ENCODE results near the gene NTM.

DNA sequence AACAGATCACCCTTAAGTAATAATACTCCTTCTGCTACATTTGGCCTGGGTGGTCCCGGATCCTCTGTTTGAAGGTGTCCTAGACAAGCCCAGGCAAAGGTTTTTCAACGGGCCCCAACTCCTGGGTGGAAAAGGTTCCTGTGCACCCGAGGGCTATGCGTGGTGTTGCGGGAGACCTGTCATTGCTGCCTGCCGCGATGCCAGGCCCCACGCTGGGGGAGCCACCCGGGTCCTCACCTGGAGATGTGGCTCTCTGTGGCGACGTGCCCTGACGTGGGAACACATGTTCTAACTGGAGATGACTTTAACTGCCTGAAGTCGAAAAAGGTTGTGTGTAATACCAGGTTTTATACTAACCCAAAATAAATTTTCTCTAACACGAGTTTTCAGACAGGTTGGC is 467.1 kb downstream of the NTM start:
- TF ChIP-seq POLR2A (IDR thresholded peaks at IDR 0.05; ENCODE audit: low read depth, low read length) (no peak), POLR2AphosphoS5 (IDR thresholded peaks at IDR 0.05; ENCODE audit: low read depth, low read length) (no peak), TAF1 (IDR thresholded peaks at IDR 0.05; ENCODE audit: borderline replicate concordance, low read depth, low read length) (no peak)

Measured in GM12892 (cell line).